ENCODE data around the gene FYB1.

The FYB1 gene

GRCh38 chr5:39120052-39120420, 99.3 kb downstream of the FYB1 start:
- no peak overlapping the region for H3K27ac ChIP-seq (replicated peaks)
- no peaks in the 10 kb centered on the region for H3K27me3 ChIP-seq (ENCODE audit: insufficient read depth, poor library complexity, severe bottlenecking)
- TF ChIP-seq POLR2AphosphoS5 (IDR thresholded peaks at IDR 0.05; ENCODE audit: low read depth) (no peak), REST (IDR thresholded peaks at IDR 0.05; ENCODE audit: insufficient replicate concordance, low read depth) (no peak), SPI1 (IDR thresholded peaks at IDR 0.05; ENCODE audit: borderline replicate concordance, low read depth) (no peak), GABPA (IDR thresholded peaks at IDR 0.05; ENCODE audit: low read depth) (no peak)
- TF ChIP-seq, protein P1, sequence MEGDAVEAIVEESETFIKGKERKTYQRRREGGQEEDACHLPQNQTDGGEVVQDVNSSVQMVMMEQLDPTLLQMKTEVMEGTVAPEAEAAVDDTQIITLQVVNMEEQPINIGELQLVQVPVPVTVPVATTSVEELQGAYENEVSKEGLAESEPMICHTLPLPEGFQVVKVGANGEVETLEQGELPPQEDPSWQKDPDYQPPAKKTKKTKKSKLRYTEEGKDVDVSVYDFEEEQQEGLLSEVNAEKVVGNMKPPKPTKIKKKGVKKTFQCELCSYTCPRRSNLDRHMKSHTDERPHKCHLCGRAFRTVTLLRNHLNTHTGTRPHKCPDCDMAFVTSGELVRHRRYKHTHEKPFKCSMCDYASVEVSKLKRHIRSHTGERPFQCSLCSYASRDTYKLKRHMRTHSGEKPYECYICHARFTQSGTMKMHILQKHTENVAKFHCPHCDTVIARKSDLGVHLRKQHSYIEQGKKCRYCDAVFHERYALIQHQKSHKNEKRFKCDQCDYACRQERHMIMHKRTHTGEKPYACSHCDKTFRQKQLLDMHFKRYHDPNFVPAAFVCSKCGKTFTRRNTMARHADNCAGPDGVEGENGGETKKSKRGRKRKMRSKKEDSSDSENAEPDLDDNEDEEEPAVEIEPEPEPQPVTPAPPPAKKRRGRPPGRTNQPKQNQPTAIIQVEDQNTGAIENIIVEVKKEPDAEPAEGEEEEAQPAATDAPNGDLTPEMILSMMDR (IDR thresholded peaks at IDR 0.05; ENCODE audit: insufficient read depth, low read length), result no peak
- H3K4me3 ChIP-seq (replicated peaks; ENCODE audit: insufficient read depth, low read length), result no peak overlapping the region
- DNase-seq (ENCODE audit: low read depth in 1 of 2, low spot score in 1 of 2), result no peak

DNA sequence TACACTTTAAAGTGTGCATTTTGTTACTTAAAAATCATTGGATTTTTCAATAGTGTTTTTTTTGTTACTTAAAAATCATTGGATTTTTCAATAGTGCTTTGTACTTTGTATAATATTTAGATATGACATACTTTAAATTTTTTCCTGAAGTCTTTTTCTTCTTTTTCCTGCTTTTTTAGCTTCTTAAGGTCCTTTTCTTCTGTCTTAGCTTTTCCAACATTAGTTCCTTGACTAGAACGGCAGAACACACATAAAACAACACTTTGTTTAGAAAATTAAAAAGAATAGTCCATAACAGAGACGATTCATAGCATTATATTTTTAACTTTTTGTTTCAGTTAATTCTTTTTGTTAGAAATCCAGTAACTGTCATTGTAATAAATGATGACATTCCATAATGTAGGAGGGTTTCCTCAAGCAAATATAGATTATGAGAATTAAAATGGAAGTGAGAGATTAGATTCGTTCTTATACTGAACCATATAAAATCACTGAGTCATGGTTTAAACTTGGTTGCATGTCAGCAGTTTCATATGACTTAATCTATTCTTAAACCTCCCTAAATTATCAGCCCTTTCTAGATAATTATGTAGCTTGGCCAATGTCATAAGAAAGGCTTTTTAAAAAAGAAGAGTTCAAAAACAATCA, 99.8 kb downstream of the FYB1 start:
- Histone ChIP-seq H3K27ac (replicated peaks) (no peak overlapping the region), H3K4me3 (replicated peaks; ENCODE audit: insufficient read depth, low read length) (no peak overlapping the region), H3K27me3 (ENCODE audit: insufficient read depth, poor library complexity, severe bottlenecking) (no peaks in the 10 kb centered on the region)
- TF ChIP-seq SPI1 (IDR thresholded peaks at IDR 0.05; ENCODE audit: borderline replicate concordance, low read depth) (no peak), GABPA (IDR thresholded peaks at IDR 0.05; ENCODE audit: low read depth) (no peak), POLR2AphosphoS5 (IDR thresholded peaks at IDR 0.05; ENCODE audit: low read depth) (no peak), REST (IDR thresholded peaks at IDR 0.05; ENCODE audit: insufficient replicate concordance, low read depth) (no peak)
- TF ChIP-seq, protein P1 (IDR thresholded peaks at IDR 0.05; ENCODE audit: insufficient read depth, low read length), result no peak
- DNase-seq (ENCODE audit: low read depth in 1 of 2, low spot score in 1 of 2), result no peak

- TF ChIP-seq SPI1 (IDR thresholded peaks at IDR 0.05; ENCODE audit: borderline replicate concordance, low read depth) (no peak), REST (IDR thresholded peaks at IDR 0.05; ENCODE audit: insufficient replicate concordance, low read depth) (no peak), GABPA (IDR thresholded peaks at IDR 0.05; ENCODE audit: low read depth) (no peak), POLR2AphosphoS5 (IDR thresholded peaks at IDR 0.05; ENCODE audit: low read depth) (no peak)
- TF ChIP-seq, protein P1 (IDR thresholded peaks at IDR 0.05; ENCODE audit: insufficient read depth, low read length), result no peak
- no peak for DNase-seq (ENCODE audit: low read depth in 1 of 2, low spot score in 1 of 2)
- no peak overlapping the region for H3K4me3 ChIP-seq (replicated peaks; ENCODE audit: insufficient read depth, low read length)
- no peak overlapping the region for H3K27ac ChIP-seq (replicated peaks)
- no peaks in the 10 kb centered on the region for H3K27me3 ChIP-seq (ENCODE audit: insufficient read depth, poor library complexity, severe bottlenecking)
Measured at GRCh38 chr5:39118638-39119037, 100.7 kb downstream of the FYB1 start.

Measured in HL-60 (cell line).